Measurements from ENCODE around the gene CEP95.
"Not testable (repeated sequence)": the region's sequence is repeated elsewhere in the genome, so short reads cannot be mapped to it uniquely, and the experiment has no call there.

Gene CEP95, protein sequence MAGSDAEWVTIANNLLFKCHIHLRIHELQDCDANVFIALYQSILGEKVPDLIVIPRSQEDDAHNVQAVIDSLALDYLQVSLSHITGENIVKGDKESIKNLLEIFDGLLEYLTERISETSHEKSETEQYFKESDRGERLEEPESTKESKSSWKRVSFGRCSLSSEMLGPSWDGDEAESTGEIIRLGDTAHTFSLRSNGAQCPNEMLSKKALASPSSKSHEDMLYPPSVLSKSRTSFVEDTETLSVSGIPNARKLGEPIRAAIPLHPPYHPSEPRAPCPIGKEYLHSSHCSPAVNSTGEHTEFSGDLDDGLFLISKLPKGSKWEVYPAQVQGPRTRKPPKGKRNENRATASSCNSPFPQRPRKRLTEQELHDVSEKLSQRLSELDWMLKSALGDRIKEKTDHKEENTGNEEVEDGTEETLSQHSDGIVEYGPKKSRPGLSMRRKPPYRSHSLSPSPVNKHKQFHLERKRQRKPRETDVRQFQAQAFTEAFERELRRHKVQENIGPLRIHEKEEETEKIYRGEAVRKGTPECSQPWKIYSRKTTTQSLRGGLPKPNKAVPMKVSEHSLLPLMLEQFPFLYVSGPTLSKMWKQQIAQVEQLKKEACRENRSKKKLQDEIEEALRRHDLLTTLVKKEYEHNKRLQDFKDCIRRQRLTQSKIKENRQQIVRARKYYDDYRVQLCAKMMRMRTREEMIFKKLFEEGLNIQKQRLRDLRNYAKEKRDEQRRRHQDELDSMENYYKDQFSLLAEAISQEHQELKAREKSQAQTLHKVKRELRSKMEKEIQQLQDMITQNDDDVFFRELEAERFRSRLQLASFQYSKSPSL

DNA sequence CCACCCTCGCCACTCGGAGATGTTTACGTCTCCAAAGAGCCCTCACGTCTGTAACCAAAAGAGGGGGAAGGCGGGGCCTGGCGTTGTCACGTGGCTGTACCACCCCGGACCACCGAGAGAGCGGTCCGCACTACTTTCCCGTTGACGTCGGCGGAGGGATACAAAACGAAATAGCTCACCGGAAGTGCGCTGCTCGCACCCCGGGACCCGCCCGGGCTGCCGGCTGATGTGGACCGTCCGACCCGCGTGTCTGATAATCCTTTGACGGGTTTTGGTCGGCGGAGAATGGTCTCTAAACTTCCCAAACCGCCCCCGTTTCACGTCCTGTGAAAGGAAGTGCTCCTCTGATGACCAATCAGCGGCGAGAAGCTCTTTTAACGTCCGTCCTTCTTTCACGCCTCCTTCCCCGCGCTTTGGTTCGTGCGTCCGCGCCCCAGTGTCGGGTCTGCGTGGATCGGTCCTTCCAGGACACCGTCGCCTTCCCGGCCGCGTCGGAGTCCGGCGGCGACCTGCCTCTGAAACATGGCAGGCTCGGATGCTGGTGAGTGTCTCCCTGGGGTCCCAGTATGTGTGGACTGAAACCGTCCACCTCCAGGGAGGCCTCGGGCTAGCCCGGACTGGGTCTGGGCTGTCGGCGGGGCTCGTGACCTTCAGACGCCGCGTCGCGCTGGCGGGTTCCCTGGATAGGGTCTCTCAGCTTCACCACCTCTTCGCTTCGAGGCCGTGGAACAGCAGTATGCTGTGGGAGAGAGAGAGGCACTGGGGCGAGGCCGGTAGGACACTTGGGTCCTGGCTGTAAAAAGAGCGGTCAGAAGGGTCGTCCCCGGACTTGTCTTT lies at the start of gene CEP95:
Gene CEP95 (plus strand): TSS at position 402 of the 837 bp plus-strand sequence. CDS start 121 bp downstream, at position 523.
- DNase-seq: peak; percentile 96

- no peak for DNase-seq
These were observed 49.6 kb upstream of the CEP95 start for GRCh38 chr17:64457156-64457555.

DNA sequence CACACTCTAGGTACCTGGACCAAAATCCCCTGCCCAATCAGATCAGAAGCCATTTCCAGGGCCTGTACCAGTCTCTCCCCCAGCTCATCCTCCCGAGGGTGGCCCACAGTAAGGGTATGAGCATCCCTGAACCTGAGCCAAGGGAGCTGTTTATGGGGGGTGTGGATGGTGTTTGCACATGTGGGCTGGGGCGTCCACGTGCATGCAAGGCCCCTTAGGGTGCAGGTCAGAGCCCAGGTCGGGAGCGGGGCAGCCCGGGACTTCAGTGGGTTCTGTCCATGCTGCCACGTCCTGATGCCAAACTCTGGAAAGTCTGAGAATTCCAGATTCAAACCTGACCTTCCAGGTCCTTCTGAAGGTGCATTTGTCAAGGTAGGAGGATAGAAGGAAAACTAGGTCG lies 48.0 kb upstream of the CEP95 start:
- DNase-seq: no peak

GRCh38 chr17:64459284-64459747 lies 47.5 kb upstream of the CEP95 start:
- no peak for DNase-seq

GRCh38 chr17:64459818-64460217 lies 47.0 kb upstream of the CEP95 start:
- DNase-seq: not testable (repeated sequence)

DNA sequence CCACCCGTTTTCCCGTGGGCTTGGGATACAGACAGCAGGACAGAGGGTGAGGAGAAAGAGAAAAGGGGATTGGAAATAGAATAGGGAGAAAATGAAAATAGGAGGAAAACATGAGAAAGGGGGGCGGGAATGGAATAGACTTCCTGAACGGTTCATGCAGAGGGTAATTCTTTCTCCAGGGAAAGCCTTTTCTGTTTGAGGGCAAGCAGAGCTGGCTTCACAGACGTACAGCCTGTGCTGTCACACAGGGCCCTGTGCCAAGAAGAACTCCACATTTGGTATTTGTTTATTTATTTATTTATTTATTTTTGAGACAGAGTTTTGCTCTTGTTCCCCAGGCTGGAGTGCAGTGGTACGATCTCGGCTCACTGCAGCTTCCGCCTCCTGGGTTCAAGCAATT lies 45.8 kb upstream of the CEP95 start:
- DNase-seq: no peak

DNA sequence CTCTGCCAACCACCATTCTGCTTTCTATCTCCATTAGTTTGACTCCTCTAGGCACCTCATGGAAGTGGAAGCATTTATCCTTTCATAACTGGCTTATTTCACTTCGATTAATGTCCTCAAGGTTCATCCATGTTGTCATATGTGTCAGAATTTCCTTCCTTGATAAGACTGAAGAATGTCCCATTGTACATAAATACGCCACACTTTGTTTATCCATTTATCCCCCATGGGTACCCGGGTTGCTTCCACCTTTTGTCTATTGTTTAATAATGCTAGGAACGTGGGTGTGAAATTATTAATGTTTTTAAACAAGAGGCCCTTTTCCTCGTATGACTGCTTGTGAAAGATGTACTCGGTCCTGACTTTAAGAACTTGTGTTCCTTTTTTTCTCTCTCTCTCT lies 45.0 kb upstream of the CEP95 start:
- no peak for DNase-seq

DNA sequence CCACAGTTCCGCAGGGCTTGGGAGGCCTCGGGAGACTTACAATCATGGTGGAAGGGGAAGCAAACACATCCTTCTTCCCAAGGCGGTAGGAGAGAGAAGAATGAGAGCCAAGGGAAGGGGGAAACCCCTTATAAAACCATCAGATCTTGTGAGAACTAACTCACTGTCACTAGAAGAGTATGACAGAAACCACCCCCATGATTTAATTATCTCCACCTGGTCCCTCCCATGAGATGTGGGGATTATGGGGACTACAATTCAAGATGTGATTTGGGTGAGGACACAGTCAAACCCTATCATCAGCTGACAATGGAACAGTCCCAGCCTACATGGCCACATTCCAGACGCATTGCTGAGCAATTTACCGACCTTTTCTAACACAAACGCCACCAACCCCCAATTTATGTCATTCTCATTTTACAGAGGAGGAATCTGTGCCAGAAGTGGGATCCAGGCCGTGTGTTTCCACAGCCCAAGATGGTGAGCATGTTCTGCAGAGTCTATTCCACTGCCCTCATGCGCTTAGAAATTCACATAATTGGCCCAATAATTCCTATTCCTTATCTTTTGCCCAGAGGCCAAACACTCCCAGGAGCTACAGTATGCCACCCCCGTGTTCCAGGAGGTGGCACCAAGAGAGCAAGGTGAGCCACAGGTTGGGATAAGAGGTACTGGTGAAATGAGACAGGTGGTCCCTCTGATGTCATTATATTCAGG lies 40.6 kb upstream of the CEP95 start:
- no peak for DNase-seq

DNA sequence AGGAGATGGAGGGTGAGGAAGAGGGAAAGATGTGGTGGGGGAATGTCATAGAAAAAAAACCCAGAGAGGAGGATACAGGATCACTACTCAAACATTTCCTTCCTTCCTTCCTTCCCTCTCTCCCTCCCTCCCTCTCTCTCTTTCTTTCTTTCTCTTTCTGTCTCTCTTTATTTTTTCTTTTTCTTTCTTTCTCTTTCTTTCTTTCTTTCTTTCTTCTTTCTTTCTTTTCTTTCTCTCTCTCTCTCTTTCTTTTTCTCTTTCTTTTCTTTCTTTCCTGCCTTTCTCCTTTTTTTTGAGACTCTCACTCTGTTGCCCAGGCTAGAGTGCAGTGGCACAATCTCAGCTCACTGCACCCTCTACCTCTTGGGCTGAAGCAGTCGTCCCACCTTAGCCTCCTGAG lies 39.9 kb upstream of the CEP95 start:
- not testable (repeated sequence) for DNase-seq

- no peak for DNase-seq
These were observed 36.2 kb upstream of the CEP95 start for GRCh38 chr17:64470625-64471024.

- DNase-seq: no peak
These were observed 35.3 kb upstream of the CEP95 start for GRCh38 chr17:64471440-64471839.

GRCh38 chr17:64472564-64472963 lies 34.2 kb upstream of the CEP95 start:
- no peak for DNase-seq

GRCh38 chr17:64477849-64478248 lies 28.9 kb upstream of the CEP95 start:
- DNase-seq: no peak

DNA sequence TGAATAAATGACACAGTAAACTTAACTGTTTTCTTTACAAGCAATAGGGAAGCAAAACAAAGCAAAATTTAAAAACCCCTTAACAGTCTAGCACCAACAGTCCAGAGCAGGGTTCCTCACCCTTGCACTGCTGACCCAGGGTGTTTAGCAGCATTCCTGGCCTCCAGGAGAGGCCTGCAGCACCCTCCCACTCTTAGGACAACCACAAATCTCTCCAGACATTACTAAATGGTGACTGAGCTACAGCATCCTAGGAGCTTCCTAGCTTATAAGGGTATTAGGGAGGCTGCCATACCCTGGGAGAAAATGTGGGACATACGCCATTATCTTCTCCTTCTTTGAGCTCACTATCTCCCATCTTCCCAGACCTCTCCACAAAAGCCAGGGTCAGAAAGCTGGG lies 25.8 kb upstream of the CEP95 start:
- no peak for DNase-seq

GRCh38 chr17:64484380-64484779 lies 22.4 kb upstream of the CEP95 start:
- no peak for DNase-seq

- no peak for DNase-seq
These were observed 18.5 kb upstream of the CEP95 start for GRCh38 chr17:64488301-64488700.

DNA sequence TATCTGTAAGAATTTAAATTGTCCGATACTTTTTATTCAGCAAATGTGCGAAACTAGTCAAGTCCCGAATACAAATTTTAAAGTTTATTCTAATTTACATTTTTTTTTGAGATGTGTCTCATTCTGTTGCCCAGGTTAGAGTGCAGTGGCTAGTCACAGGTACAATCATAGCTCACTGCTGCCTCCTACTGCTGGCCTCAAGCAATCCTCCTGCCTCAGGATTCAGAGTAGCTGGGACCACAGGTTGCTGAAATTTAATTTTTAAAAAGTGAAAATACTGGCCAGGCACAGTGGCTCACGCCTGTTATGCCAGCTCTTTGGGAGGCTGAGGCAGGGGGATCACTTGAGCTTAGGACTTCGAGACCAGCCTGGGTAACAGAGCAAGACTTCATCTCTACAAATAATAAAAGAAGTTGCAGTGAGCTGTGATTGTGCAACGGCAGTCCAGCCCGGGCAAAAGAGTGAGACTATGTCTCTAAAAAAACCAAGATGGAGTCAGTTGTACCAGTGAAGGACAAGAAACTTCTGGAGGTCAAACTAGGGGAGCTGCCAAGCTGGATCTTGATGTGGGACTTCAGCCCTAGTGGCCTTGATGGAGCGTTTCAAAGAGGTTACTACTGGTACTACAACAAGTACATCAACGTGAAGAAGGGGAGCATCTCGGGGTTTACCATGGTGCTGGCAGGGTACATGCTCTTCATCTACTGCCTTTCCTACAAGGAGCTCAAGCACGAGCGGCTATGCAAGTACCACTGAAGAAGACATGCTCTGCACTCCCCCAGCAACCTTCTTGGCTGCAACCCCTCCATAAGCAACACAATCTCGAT lies 15.5 kb upstream of the CEP95 start:
- no peak for DNase-seq

DNA sequence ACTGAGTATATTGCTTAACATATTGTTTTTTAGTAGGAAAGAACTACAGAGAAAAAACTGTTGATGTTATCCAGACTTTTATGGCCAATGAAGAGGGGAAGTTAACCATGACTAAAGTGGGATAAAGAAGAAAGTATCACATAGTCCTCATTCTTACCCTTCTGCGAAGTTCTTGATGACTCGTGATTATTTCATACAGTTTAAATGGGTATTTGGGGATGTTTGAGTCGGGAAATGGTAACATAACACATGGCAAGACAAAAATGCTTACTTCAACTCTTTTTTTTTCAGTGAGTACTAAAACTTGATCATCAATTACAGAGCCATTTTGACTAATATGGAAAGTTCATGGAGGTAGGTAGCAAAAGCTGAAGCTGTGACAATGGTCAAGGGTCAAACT lies 14.8 kb upstream of the CEP95 start:
- no peak for DNase-seq

DNA sequence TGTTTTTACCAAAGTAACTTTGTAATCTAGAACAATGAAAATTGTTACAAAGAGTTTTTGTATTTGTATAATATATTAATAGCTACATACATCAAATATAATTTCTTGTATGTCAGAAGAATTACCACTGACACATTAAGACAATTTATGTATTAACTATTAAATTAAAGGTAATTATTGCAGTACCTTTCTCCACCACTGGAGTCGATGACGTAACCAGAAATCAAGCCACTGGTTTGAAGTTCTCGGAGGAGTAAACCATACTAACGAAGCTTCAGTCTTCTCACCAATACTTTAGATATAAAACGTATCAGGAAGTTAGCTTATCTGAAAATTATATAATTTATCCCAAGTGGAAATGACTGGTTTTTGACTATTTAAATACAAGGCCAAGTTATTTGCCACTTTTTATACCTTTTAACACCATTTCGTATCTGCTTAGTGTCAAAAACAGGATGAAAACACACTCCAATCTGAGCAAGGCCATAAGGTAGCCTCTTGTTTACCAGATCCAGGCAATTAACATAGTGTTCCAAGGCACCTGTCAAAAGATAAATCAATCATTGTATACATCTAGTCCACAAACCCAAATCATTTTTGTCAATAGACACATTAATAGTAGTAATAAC lies 14.2 kb upstream of the CEP95 start:
- no peak for DNase-seq

- DNase-seq: no peak
These were observed 12.7 kb upstream of the CEP95 start for GRCh38 chr17:64494121-64494520.

- DNase-seq: not testable (repeated sequence)
These were observed 11.5 kb upstream of the CEP95 start for GRCh38 chr17:64495300-64495699.
